Measurements from ENCODE around the gene UBALD2. TPM values are rescaled to one million over a fixed set of nuclear protein-coding genes. Genes with fewer than 3 reads are reported as not detected.

UBALD2 gene
- polyA plus RNA-seq, 1 donor (not counting 4 experiments of a cell fraction or from before 2014, with no cell fraction given), result 33.9 TPM

DNA sequence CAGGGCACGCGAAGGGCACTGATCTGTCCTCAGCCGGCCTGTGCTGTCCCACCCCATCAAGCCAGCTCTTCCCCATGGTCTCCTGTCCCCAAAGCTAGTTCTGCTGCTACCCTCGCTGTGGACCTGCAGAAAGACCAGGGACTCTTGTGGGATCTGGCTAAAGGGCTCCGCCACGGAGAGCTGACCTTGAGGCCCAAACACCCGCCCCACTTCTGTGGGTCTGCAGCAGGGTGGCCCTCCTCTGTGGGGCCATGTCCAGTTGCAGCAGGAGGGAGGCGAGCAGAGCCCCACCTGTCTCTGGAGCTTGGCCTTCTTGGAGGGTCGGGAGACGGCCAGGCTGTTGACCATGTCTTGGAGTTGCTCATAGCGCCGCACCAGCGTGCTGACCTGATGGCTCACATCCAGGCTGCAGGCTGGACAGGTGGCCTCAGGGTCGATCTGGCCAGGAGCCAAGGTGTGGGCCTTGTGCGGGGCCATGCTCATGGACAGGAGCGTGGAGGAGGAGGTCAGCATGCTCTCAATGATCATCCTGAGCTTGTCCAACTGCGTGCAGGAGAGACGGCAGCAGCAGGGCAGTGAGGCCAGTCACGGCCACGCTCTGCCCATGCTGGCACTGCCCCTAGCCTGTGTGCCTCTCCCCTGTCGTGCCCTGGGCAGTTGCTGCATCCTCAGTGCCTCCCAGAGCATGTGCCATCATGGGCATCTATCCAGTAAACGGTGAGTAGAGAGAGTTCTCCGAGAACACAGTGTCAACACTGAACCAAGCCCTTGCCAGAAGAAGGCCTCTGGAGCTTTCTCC, 16.6 kb downstream of the UBALD2 start:
- dilution Hi-C loops (cut with MboI; ENCODE audit: extremely low pct_ligation_motif_present, low sequenced_read_pairs), result no loop called here
- H3K9me1 ChIP-seq (ENCODE audit: control insufficient read depth, extremely low read depth, insufficient read depth, low read length), result no peaks in the 10 kb centered on the region
- H3K27me3 ChIP-seq (ENCODE audit: control insufficient read depth, extremely low read depth, insufficient read depth, low read length), result no peaks in the 10 kb centered on the region
- H3K4me2 ChIP-seq (ENCODE audit: control insufficient read depth, extremely low read depth, insufficient read depth, low read depth, low read length), result no peak overlapping the region
- no peaks in the 10 kb centered on the region for H3K9me3 ChIP-seq (ENCODE audit: control insufficient read depth, low read depth, low read length)
- FAIRE-seq (no peak), DNase-seq (ENCODE audit: low read depth, low spot score) (no peak)
- no peaks in the 10 kb centered on the region for H3K36me3 ChIP-seq (ENCODE audit: control insufficient read depth in 2 of 2, extremely low read depth in 1 of 2, insufficient read depth in 2 of 2, low read length in 2 of 2)
- H3K9ac ChIP-seq (ENCODE audit: control insufficient read depth, extremely low read depth, insufficient read depth, low read length), result no peak overlapping the region
- no peak overlapping the region for H3K4me3 ChIP-seq (ENCODE audit: control insufficient read depth in 2 of 3, extremely low read depth in 1 of 3, insufficient read depth in 2 of 3, low read depth in 1 of 3, low read length in 3 of 3)
- H3K79me2 ChIP-seq (ENCODE audit: control insufficient read depth, insufficient read depth, low read length), result no peaks in the 10 kb centered on the region
- H3K4me1 ChIP-seq (ENCODE audit: control insufficient read depth, extremely low read depth, insufficient read depth, low read length), result no peaks in the 10 kb centered on the region
- TF ChIP-seq EZH2 (IDR thresholded peaks at IDR 0.05; ENCODE audit: low read length), result no peak
- TF ChIP-seq, protein P1, sequence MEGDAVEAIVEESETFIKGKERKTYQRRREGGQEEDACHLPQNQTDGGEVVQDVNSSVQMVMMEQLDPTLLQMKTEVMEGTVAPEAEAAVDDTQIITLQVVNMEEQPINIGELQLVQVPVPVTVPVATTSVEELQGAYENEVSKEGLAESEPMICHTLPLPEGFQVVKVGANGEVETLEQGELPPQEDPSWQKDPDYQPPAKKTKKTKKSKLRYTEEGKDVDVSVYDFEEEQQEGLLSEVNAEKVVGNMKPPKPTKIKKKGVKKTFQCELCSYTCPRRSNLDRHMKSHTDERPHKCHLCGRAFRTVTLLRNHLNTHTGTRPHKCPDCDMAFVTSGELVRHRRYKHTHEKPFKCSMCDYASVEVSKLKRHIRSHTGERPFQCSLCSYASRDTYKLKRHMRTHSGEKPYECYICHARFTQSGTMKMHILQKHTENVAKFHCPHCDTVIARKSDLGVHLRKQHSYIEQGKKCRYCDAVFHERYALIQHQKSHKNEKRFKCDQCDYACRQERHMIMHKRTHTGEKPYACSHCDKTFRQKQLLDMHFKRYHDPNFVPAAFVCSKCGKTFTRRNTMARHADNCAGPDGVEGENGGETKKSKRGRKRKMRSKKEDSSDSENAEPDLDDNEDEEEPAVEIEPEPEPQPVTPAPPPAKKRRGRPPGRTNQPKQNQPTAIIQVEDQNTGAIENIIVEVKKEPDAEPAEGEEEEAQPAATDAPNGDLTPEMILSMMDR (optimal IDR thresholded peaks at IDR 0.05 in 1 of 3, IDR thresholded peaks at IDR 0.05 in 1 of 3, conservative IDR thresholded peaks at IDR 0.05 in 1 of 3; ENCODE audit: extremely low read depth in 1 of 3, insufficient read depth in 2 of 3, low read length in 3 of 3), result no peak
- H4K20me1 ChIP-seq (ENCODE audit: control insufficient read depth, extremely low read depth, insufficient read depth, low read length), result no peaks in the 10 kb centered on the region
- no peak overlapping the region for H2AFZ ChIP-seq (ENCODE audit: control insufficient read depth, low read length)
- no peak overlapping the region for H3K27ac ChIP-seq (ENCODE audit: control insufficient read depth, insufficient read depth, low read length)

DNA sequence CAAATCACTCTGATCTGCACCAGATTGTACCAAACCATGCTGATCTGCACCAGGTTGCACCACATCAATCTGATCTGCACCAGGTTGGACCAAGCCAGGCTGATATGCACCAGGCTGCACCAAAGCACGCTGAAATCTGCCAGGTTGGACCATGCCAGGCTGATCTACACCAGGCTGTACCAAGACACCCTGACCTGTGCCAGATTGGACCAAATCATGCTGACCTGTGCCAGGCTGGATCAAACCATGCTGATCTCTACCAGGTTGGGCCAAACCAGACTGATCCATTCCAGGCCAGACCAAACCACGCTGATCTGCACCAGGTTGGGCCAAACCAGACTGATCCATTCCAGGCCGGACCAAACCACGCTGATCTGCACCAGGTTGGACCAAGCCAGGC, 27.4 kb downstream of the UBALD2 start:
- Histone ChIP-seq H3K79me2 (ENCODE audit: control insufficient read depth, insufficient read depth, low read length) (no peaks in the 10 kb centered on the region), H3K27me3 (ENCODE audit: control insufficient read depth, extremely low read depth, insufficient read depth, low read length) (no peaks in the 10 kb centered on the region), H3K36me3 (ENCODE audit: control insufficient read depth in 2 of 2, extremely low read depth in 1 of 2, insufficient read depth in 2 of 2, low read length in 2 of 2) (peaks cover 3 to 11% of the 10 kb centered on the region in 2 experiments), H3K27ac (ENCODE audit: control insufficient read depth, insufficient read depth, low read length) (no peak overlapping the region), H3K4me1 (ENCODE audit: control insufficient read depth, extremely low read depth, insufficient read depth, low read length) (no peaks in the 10 kb centered on the region), H3K9me1 (ENCODE audit: control insufficient read depth, extremely low read depth, insufficient read depth, low read length) (no peaks in the 10 kb centered on the region), H2AFZ (ENCODE audit: control insufficient read depth, low read length) (no peak overlapping the region), H3K9ac (ENCODE audit: control insufficient read depth, extremely low read depth, insufficient read depth, low read length) (no peak overlapping the region), H4K20me1 (ENCODE audit: control insufficient read depth, extremely low read depth, insufficient read depth, low read length) (no peaks in the 10 kb centered on the region), H3K9me3 (ENCODE audit: control insufficient read depth, low read depth, low read length) (no peaks in the 10 kb centered on the region), H3K4me2 (ENCODE audit: control insufficient read depth, extremely low read depth, insufficient read depth, low read depth, low read length) (no peak overlapping the region), H3K4me3 (ENCODE audit: control insufficient read depth in 2 of 3, extremely low read depth in 1 of 3, insufficient read depth in 2 of 3, low read depth in 1 of 3, low read length in 3 of 3) (no peak overlapping the region)
- dilution Hi-C loops (cut with MboI; ENCODE audit: extremely low pct_ligation_motif_present, low sequenced_read_pairs), result no loop called here
- TF ChIP-seq, protein P1 (optimal IDR thresholded peaks at IDR 0.05 in 1 of 3, IDR thresholded peaks at IDR 0.05 in 1 of 3, conservative IDR thresholded peaks at IDR 0.05 in 1 of 3; ENCODE audit: extremely low read depth in 1 of 3, insufficient read depth in 2 of 3, low read length in 3 of 3), result no peak
- TF ChIP-seq EZH2 (IDR thresholded peaks at IDR 0.05; ENCODE audit: low read length), result no peak
- FAIRE-seq, result no peak
- no peak for DNase-seq (ENCODE audit: low read depth, low spot score)

All from keratinocyte (primary cell).